Stimulated activated CD4-positive, alpha-beta T cell treated with anti-CD3 and anti-CD28 coated beads, Interleukin-4, amount 100 ng/mL, for 1 hour (primary cell): Measurements from ENCODE around the gene MRTO4.
"Not testable (repeated sequence)": the region's sequence is repeated elsewhere in the genome, so short reads cannot be mapped to it uniquely, and the experiment has no call there.

ENCODE experiments used
- DNase-seq: peaks from one replicate; pipeline ENCODE4 v3.0.0-alpha.2; 2020

MRTO4 gene

DNA sequence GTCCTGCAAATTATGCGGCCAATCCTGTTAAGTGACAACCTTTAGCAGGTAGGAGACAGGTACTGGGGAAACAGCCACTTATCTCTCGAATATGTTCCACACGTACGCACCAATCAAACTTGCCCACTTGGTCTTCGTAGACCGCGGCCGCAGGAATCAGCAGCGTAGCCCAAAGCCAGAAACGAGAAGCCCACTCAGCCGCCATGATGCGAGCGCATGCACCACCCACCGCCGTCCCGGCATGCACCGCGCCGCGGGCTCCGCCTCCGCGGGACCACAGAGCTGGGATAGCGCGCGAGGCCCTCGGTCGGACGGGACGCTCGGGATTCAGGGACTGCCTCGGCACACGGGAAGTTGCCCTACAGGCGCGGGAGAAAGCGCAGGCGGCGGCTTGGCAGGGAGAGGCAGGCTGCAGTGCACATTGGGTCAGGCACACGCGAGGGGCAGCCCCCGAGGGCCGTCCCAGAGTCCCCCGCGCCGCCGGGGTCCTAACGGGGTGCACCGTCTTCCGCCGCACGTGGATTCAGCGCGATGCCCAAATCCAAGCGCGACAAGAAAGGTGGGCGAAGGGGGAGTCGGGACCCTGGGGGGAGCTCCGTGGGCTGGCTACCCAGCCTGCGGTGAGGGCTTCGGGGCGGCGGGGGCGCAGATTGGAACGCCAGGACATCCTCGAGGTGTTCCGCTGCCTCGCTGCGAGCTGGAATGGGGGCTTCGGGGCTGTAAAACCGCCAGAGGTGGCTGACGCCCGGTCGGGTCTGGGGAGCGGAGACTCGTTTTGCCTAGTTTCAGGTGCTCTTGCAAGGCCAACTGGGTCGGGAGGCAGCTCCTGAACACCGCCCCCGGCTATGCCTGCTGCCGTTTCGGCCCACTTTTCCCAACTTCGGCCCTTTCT is at the start of gene MRTO4, which contains the start of gene EMC1:
Gene MRTO4, plus strand, starts transcription at position 501 of the 892 bp plus-strand sequence. Its CDS starts 31 bp downstream, at position 532.
Gene EMC1, minus strand, starts transcription at position 220 of the 892 bp plus-strand sequence. Its CDS starts 15 bp downstream, at position 205.
- DNase-seq = peak; percentile 93

DNA sequence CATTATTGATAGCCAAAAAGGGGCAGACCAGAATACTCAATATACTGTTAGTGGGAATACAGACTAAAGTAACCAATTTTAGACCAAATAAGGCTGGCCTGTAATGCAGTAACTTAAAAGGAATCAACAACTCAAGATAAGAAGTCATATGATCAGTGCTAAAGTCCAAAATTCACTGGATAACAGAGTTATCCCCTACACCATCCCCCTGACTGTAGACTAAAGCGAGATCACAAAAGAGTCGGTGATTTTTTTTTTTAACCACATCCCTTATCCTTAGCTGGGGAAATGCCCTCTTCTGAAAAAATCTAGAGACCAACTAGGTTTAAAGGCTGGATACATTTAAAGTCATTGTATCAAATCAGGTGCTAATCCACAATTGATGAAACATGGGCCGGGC is 49.2 kb upstream of the MRTO4 start:
- DNase-seq = no peak

DNA sequence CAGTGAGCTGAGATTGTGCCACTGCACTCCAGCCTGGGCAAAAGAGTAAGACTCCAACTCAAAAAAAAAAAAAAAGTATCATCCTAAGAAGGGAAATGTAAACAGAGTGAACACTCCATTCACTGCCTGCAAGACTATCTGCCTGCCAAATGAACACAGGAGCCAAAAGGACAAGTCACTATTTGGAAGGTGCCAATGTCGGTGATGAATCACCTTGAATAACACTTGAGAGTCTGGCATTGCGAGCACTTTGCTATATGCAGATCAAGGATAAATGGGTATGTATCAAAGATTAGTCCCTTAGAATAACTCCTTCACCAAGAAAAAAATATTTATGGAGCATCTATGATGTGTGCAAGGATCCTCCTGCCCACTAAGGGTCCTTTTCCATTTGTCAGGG is 48.2 kb upstream of the MRTO4 start:
- no peak for DNase-seq

DNA sequence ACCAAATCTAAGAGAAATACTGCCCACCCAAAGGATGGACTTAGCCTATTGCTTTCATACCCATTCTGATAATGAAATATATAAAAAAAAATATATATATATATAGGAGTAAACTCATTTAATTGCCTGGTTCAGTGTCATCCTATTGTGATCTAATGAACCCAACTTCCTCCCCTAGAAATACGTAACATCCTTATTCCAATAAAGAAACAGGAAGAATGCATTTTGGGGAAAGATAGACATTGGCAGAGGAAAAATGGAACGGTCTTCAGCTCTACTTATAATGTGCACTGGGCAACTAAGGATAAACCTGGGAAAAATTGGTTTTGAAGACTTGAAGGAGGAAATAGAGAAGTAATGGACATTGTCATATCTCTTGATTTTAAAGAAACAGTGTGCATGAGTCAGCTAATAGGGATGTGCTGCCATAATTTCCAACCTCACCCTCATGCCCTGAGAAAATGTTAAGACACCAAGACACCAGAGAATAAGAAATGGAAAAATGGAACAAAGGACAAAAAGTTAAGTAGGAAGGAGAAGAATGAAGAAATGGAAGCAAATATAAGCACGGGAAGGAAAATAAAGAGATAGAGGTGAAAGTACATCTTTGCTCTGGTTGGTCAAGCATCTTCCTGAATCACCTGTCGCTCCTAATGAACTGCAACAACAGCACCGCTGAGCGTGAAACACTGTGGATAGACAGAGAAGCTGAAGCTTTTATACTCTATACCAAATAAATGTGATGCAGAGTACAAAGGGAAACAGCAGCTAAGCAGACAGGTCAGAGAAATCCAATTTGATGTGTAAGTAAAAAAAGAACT is 46.9 kb upstream of the MRTO4 start:
- no peak for DNase-seq

DNA sequence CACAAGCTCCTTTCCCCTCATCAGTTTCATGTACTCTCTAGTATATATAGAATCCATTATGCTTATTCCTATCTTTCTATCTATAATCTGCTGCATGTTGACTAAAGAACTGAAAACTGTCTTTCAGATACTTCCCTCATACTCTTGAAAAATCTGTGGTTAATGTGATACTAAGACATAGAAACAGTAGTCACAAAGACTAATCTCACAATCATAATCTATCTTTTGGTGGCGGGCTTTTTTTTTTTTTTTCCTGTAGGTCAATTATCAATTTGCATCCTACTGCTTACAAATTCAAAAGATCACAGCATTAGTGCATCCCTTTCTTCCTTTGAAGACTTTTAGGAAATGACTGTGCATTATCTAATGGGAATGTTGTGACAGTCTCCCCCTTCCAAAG is 46.2 kb upstream of the MRTO4 start:
- no peak for DNase-seq

DNA sequence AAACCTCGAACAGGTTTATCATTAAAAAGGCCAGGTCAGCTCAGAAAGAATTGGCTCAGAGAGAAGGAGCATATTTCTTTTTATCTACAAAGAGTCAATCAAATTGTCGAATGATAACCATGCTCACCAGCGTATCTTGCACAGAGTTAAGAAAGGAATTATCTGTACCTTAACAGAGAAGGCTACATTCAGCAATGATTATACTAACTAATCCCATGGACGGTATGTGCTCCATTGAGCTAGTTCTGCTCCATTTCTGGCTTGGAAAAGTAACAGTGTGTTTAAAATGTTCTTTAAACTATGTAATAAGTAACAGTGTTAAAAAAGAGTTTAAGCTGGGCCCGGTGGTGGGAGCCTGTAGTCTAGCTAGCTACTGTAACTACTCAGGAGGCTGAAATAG is 45.8 kb upstream of the MRTO4 start:
- DNase-seq = no peak

DNA sequence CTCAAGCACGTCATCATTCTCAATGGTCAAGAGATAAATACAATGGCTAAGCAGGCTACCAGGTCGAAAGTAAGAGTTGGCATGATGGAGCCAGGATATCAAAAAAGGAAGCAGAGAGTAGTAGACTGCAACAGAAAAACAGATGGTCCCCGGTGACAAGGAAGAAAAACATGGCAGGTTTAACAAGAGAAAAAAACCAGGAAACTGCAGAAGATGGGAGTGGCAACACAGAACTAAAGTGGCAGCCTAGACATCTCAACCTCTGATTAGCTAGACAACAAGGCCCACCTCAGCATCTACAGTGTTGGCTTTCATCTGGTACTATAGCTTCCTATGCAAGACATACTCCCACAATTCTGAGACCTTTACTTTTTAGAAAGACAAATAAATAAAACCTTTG is 44.7 kb upstream of the MRTO4 start:
- DNase-seq = no peak

DNA sequence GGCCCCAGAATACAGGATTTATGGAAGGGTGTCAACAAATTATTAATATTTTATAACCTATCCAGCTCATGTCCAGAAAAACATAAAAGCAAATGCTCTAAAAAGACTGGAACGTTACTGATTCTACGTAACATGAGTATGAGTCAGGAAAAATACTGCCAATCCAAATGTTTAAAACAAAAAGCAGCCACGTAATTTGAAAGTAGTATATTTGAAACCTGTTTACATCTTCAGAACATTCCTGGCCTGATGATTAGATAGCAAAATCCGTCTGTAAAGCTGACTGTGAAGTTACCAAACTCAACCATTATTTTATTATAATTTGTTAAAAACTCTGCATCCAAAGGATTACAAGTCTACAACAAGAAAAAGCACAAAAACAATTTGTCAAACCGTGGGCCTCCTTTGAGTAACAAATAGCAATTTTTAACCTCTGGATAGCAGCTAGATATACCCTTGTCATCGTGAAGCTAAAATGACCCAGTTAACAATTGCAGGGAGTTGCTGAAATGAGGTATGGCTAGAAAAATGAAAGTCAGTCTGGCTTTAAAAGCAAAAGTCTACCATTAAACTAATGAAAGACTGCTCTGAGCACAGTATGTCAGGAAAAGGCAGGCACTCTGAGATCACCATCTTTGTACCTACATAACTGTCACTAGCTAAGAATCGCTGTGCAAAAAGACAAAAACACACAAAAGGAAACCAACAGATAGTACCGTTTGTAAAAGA is 42.7 kb upstream of the MRTO4 start:
- DNase-seq = no peak

DNA sequence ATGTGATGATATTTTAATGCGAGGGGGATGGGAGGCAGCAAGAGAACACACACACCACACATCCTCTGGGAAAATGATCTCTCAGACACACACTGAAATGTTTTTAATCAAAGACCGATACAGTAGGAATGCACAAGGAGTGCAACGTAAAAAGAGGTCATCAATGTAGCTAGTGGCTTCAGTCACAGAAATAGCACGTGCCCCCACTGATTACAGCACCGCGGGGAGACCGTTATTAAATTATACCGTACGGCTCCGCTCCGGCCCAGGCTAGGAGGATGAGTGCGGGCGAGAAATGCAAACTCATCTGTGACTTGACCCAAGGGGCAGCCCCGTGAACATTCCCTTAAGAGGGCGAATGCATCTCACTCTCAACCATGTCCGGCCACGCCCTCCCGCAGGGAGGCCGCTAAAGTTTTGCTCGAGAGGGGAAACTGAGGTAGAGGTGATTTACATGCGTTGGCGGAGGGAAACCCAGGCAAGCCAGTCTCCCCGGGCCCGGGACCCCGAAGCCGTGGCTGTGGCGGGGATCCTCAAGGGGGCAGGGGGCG is 42.1 kb upstream of the MRTO4 start:
- peak; percentile 68 for DNase-seq

DNA sequence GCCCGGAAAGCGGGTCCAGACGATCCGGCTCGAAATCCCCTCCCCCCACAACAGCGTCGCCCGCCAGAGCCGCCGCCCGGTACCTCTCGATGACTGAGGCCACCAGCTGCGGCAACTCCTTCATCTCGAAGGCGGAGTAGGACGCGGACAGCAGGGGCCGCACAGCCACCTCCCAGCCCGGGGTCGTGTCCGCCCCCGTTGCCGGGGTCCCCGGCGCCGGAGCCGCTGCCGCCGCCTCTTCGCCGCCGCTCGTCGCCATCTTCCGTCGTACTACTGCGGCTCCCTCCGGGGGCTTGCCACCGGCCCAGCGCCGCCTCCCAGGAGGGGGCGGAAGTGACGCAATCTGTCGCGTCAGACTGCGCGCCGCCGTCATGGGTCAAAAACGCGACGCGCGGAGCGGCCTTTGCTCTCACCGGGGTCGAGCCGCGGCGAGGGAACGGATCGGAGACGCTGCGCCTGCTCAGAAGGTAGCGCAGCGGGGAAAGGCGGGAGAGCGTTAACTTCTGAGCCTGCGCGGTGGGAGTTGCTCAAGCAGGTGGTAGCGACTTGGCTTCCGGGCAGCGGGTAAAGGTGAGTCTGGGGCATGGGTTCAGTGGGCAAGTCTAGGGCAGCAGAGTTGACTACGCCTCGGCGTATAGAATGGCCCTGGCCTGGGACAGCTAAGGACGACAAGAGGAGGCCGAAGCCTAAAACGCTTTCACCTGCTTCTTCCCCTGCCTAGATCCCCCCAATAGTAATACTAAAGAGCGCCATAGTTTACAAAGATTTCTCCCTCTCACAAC is 41.4 kb upstream of the MRTO4 start, which contains the start of gene UBR4:
Gene UBR4, minus strand, starts transcription at position 277 of the 782 bp plus-strand sequence. Its CDS starts 18 bp downstream, at position 259.
- peak; percentile 97 for DNase-seq

DNA sequence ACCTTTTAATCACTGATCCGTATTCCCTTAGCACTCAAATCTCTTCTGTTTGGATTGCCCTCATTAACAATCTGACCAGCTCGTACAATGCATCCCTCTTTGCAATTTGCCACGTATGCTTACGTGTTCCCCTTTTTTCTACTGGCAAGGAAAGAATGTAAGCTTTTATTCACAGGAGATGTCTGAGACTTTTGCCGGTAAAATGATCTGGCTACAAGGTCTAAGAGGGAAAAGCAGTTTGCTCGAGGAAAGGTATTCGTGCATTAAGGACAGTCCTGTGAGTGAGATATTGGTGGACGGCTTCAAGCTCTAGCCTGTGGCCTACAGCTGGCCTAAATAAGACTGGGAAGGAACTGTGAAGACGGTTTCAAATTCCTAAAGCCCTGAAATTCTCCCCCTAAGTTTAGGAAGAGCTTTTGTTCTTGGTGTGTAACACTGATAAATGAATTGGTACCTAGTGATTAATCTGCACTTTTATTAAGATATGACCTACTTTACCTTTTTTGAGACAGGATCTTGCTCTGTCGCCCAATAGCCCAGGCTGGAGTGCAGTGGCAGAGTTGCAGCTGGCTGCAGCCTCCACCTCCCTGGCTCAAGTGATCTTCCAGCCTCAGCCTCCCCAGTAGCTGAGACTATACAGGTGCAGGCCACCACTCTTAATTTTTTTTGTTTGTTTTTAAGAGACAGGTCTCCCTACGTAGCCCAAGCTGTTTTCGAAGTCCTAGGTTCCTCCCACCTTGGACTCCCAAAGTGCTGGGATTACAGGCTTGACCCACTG is 40.6 kb upstream of the MRTO4 start:
- DNase-seq = no peak

DNA sequence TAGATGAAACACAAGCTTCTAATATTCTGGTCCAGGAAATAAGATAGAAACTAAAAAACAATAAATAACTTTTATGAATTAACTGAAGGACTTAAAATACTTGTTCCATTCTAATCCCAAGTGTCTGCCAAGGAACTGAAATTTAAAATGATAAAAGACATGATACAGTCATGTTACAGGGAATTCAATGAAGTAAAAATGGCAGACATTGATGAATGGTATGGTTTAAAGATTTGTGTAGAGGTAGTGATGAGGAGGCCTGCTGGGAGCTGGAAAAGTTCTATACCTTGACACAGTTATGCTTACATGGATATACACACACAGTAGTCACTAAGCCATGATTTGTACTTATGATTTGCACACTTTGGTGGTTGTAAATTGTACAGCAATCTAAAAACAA is 39.4 kb upstream of the MRTO4 start:
- DNase-seq = no peak

DNA sequence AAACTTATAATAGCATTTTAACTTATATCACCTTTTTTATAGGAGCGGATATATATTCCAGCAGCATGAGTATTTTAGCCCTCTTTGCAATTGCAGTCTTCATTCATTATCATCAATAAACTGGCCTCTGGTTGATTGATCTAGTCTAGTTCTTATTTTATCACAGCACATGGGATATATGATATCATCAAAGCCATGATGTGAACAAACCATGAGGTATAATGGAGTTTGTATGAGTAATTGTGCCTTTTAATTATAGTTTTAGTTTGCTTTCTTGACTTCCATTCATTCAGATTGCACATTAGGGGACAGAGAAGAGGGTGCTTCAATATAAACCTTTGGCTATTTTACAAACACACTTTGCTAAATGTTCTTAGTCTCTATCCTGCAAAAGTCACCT is 38.0 kb upstream of the MRTO4 start:
- DNase-seq = no peak

DNA sequence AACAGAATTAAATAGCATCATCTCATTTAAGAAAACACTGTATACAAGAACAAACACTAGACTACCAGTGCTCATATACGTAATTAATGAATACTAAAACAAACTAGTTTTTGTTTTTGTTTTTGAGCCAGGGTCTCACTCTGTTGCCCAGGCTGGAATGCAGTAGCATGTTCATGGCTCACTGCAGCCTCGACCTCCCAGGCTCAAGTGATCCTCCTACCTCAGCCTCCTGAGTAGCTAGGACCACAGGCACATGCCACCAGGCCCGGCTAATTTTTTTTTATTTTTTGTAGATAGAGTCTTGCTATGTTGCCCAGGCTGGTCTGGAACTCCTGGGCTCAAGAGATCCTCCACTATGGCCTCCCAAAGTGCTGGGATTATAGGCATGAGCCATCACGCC is 35.0 kb upstream of the MRTO4 start:
- not testable (repeated sequence) for DNase-seq

DNA sequence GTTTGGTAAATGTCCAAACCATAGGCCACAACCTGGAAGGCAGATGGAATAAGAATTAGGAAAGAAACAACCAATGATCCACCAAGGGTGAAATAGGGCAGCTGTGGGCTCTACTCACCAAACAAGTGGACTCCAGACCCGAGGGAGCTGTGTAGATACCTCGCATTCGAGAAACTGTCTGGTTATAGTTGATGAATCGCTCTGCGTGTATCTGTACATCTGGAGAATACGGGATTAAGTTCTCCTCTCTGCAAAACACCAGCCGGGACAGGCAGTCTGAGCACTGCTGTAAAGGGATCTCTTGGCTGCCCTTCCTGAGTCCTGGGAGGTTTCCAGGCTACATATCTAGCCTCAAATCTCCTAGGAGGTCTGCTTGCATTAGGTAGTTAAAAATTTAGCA is 32.2 kb upstream of the MRTO4 start:
- no peak for DNase-seq

DNA sequence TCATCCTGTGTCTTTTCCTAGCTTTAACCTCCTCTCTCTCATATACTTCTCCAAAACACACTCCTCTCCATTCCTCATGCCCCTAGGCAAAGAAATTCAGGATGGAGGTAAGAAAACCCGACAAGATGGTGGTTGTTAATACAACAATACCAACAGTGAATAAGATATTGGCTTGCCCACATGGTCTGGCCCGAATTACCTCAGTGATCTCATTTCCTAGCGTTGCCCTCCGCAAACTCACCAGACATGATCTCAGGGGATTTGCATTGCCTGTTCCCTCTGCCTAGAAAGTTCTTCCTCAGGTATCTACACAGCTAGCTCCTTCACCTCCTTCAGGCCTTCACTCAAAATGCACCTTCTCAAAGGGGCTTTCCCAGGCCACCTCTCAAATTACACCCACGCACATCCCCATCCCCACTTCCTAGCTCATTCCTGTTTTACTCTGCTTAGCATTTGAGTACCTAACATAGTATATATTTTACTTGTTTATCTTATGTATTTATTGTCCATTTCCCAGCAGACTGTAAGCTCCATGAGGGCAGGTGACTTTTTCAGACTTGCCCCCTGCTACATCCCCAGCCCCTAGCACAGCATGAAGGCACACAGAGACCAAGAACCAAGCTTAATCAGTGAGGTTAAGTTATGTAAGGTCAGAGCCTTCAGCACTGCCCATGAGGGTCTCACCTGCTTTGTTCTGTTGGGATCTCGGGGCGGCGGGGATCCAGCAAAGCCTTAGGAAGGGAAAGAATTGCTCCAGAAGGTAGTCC is 31.3 kb upstream of the MRTO4 start:
- no peak for DNase-seq

DNA sequence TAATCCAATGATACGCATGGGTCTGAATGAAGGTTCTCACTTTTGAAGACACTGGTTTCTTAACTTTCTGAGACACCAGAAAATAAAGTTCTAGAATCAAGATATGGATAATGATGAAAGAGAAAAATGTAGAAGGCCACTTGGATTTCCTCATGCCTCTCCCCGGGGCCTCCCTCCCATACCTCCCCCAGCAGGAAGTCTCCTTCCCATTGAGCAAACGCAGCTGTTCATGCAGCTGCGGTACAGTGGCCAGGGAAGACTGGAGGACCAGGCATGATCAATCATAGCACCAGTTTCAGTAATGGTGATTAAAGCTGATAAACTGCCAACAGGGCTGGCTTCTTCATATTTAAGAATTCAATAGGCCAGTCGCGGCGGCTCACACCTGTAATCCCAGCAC is 30.6 kb upstream of the MRTO4 start:
- no peak for DNase-seq

DNA sequence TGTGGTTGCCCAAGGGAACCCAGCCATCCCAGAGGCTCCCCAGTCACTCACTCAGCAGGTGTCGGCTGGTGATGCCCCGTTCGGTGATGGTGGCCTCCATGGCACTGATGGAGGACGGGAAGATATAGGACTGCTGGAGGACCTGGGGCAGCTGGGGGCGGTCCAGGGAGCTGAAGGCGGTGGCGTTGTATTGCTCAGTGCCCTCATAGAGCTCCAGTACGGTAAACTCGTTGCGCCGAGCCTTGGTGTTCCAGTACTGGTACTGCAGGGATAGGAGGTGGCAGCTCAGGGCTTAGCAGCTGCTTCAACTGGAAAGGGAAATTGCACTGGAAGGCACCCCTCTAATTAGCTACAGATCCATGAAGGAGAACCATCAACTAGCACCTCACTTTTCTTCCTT is 29.0 kb upstream of the MRTO4 start:
- DNase-seq = no peak

DNA sequence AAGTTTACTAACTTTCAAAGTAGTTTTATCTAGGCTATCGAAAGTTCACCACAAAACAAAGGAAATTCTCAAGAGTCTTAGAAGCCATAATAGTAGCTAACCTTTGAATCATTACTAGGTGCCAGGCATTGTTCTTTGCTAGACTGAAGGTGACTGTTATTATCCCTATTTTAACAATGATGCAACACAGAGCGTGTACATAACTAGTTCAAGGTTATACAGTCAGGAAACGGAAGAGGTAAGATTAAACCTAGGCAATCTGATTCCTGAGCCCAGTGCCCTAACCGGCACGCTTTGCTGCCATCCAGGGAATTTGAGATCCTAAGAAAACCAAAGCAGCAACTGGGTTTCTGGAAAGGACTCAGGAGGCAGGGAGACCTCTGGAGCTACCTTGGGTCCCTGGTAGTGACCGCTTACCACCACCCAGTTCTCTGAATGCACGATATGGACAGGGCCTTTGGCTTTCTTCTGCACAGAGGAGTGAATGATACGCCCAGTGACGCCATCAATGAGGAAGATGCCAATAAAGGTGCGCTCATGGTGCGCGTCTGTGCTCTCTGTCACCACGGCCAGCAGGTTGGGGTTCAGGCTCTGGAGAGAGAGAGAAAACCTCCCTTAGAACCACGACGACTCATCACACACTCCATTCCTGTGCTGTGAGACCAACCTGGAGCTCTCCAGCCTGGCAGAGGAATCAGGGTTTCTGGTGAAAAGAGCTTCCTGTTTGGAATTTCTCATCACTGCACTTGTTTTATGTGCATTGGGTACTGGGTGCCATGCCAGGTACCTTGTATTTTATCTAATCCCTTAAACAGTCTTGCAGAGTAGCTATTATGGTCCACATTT is 28.4 kb upstream of the MRTO4 start:
- no peak for DNase-seq
